ENCODE measurements around the gene AATF. TPM values are rescaled to one million over a fixed set of nuclear protein-coding genes. Genes with fewer than 3 reads are reported as not detected.
A peak's percentile ranks its signal among the peaks of the same experiment; 100 is the strongest.

The AATF gene
- total RNA-seq, 2 donors from 2014 or later, result 27.3 to 45.7 TPM

GRCh38 chr17:36929851-36930582 lies 18.7 kb upstream of the AATF start:
- 14% methylated on average over 16 of the region's 16 CpGs for WGBS
- Histone ChIP-seq H3K27me3 (replicated peaks; ENCODE audit: insufficient read depth) (peaks cover 65% of the 10 kb centered on the region), H3K4me3 (no peak overlapping the region), H3K27ac (no peak overlapping the region), H3K9me3 (no peaks in the 10 kb centered on the region), H3K36me3 (no peaks in the 10 kb centered on the region), H3K4me1 (replicated peaks) (no peaks in the 10 kb centered on the region)
- intact Hi-C loops (cut with DNase I), result no loop called here
- TF ChIP-seq POLR2AphosphoS5 (IDR thresholded peaks at IDR 0.05) (no peak), POLR2A (IDR thresholded peaks at IDR 0.05) (no peak)
- TF ChIP-seq, protein P1, sequence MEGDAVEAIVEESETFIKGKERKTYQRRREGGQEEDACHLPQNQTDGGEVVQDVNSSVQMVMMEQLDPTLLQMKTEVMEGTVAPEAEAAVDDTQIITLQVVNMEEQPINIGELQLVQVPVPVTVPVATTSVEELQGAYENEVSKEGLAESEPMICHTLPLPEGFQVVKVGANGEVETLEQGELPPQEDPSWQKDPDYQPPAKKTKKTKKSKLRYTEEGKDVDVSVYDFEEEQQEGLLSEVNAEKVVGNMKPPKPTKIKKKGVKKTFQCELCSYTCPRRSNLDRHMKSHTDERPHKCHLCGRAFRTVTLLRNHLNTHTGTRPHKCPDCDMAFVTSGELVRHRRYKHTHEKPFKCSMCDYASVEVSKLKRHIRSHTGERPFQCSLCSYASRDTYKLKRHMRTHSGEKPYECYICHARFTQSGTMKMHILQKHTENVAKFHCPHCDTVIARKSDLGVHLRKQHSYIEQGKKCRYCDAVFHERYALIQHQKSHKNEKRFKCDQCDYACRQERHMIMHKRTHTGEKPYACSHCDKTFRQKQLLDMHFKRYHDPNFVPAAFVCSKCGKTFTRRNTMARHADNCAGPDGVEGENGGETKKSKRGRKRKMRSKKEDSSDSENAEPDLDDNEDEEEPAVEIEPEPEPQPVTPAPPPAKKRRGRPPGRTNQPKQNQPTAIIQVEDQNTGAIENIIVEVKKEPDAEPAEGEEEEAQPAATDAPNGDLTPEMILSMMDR (IDR thresholded peaks at IDR 0.05), result no peak
- no peak for DNase-seq (ENCODE audit: low spot score)

- H3K9me3 ChIP-seq, result no peaks in the 10 kb centered on the region
- DNase-seq (ENCODE audit: low spot score), result no peak
- no peak for TF ChIP-seq POLR2AphosphoS5 (IDR thresholded peaks at IDR 0.05)
- TF ChIP-seq, protein P1 (IDR thresholded peaks at IDR 0.05), result no peak
- no peak for TF ChIP-seq POLR2A (IDR thresholded peaks at IDR 0.05)
- intact Hi-C loops (cut with DNase I), result no loop called here
- no peaks in the 10 kb centered on the region for H3K36me3 ChIP-seq
- peaks cover 70% of the 10 kb centered on the region for H3K27me3 ChIP-seq (replicated peaks; ENCODE audit: insufficient read depth)
- no peak overlapping the region for H3K27ac ChIP-seq
- H3K4me1 ChIP-seq (replicated peaks), result no peaks in the 10 kb centered on the region
- H3K4me3 ChIP-seq, result no peak overlapping the region
- WGBS, result 52% methylated on average over 1 of the region's 1 CpG
Measured at GRCh38 chr17:36930583-36930900, 18.2 kb upstream of the AATF start.

GRCh38 chr17:36931096-36931696 lies 17.6 kb upstream of the AATF start:
- 39% methylated on average over 7 of the region's 7 CpGs for WGBS
- peaks cover 77% of the 10 kb centered on the region for H3K27me3 ChIP-seq (replicated peaks; ENCODE audit: insufficient read depth)
- intact Hi-C loops (cut with DNase I), result no loop called here
- TF ChIP-seq, protein P1 (IDR thresholded peaks at IDR 0.05), result no peak
- TF ChIP-seq POLR2AphosphoS5 (IDR thresholded peaks at IDR 0.05), result no peak
- TF ChIP-seq POLR2A (IDR thresholded peaks at IDR 0.05), result no peak
- DNase-seq (ENCODE audit: low spot score), result no peak
- no peaks in the 10 kb centered on the region for H3K36me3 ChIP-seq
- no peaks in the 10 kb centered on the region for H3K4me1 ChIP-seq (replicated peaks)
- no peaks in the 10 kb centered on the region for H3K9me3 ChIP-seq
- H3K27ac ChIP-seq, result no peak overlapping the region
- H3K4me3 ChIP-seq, result no peak overlapping the region

DNA sequence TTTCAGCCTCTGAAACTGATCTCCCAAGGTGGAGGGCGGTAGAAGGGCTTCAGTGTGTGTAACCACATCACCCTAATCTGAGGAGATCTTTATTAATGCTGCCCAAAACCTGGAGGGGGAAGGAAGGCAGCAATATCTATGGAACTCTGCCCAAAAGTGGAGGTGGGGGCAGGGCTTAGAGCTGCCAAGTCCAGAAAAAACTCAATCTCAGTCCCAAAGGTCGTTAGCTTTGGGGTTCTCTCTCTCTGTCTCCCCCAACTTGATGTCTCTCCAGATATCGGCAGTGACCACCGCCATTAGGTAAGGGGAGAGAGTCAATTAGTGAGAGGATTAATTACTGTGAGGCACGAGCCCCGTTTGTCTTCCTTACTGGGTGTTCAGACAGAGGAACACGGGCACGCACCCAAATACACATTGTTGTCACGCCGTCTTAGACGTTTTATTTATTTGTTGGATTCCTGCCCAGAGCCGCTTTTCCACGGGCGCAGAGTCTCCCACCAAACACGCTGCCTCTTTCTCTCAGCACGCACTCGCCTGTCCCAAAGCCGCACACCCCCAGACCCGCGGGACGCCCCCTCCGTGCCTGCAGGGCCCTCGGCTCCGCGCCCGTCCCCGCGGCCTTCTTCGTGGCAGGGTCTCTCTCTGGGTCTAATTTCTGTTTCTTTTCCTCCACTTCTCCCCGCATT lies 16.9 kb upstream of the AATF start:
- intact Hi-C loops (cut with DNase I), result no loop called here
- under 1% methylated on average over 30 of the region's 30 CpGs for WGBS
- no peaks in the 10 kb centered on the region for H3K36me3 ChIP-seq

DNA sequence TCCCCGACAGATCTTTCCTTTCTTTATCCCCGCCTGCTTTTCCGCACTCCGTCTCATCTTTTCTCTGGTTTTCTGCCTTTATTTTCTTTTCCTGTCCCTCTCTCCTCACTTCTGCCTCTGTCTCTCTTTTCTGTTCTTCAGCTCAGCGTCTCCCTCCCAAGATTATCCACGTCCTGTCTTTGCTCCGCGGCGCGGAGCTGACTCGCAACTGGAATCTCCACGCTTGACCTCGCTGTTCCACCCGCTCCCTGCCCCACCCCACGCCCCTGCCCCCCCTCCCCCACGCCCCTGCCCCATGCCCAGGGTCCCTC lies 16.4 kb upstream of the AATF start:
- peaks cover 84% of the 10 kb centered on the region for H3K27me3 ChIP-seq (replicated peaks; ENCODE audit: insufficient read depth)
- DNase-seq (ENCODE audit: low spot score), result no peak
- TF ChIP-seq, protein P1 (IDR thresholded peaks at IDR 0.05), result no peak
- TF ChIP-seq POLR2A (IDR thresholded peaks at IDR 0.05) (no peak), POLR2AphosphoS5 (IDR thresholded peaks at IDR 0.05) (no peak)
- H3K9me3 ChIP-seq, result no peaks in the 10 kb centered on the region
- no peaks in the 10 kb centered on the region for H3K36me3 ChIP-seq
- H3K27ac ChIP-seq, result no peak overlapping the region
- no peak overlapping the region for H3K4me3 ChIP-seq
- 3% methylated on average over 16 of the region's 16 CpGs for WGBS
- no peaks in the 10 kb centered on the region for H3K4me1 ChIP-seq (replicated peaks)
- intact Hi-C loops (cut with DNase I), result no loop called here

More for the DNA sequence above, 16.9 kb upstream of the AATF start:
- TF ChIP-seq POLR2AphosphoS5 (IDR thresholded peaks at IDR 0.05) (peak; percentile 34), POLR2A (IDR thresholded peaks at IDR 0.05) (no peak)
- H3K9me3 ChIP-seq, result no peaks in the 10 kb centered on the region
- H3K4me1 ChIP-seq (replicated peaks), result no peaks in the 10 kb centered on the region
- no peak overlapping the region for H3K4me3 ChIP-seq
- H3K27me3 ChIP-seq (replicated peaks; ENCODE audit: insufficient read depth), result peaks cover 81% of the 10 kb centered on the region
- DNase-seq (ENCODE audit: low spot score), result peak; percentile 42
- no peak overlapping the region for H3K27ac ChIP-seq

Data from prostate gland (tissue), 2 donors.